GM12872 (cell line): ENCODE results near the gene ZNF792.

Source experiments
- TF ChIP-seq, protein P1 (sequence below): IDR thresholded peaks from 3 replicates; pipeline ENCODE4 v1.5.1; 2011; ENCODE audit warnings: low read depth, mild to moderate bottlenecking, low read length, moderate library complexity; ENCODE audit not compliant: insufficient read depth

The ZNF792 gene

DNA sequence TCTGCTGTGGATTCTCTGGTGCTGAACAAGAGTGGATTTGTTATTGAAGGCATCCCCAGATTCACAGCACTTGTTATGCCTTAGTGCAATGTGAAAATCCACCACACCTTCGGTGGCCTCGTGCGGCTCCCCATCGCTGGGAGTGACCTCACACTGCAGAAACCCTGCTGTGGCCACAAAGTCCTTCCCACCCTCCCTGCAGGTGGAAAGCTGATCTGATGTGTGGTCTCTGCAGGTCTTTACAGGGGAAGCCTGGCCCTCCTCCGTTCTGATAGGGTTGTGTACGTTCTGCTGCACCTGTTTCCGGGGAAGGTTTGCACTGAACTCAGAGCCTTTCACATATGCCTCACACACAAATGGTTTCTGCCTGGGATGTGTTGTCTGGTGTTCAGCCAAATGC lies 5.0 kb downstream of the ZNF792 start:
- TF ChIP-seq, protein P1, sequence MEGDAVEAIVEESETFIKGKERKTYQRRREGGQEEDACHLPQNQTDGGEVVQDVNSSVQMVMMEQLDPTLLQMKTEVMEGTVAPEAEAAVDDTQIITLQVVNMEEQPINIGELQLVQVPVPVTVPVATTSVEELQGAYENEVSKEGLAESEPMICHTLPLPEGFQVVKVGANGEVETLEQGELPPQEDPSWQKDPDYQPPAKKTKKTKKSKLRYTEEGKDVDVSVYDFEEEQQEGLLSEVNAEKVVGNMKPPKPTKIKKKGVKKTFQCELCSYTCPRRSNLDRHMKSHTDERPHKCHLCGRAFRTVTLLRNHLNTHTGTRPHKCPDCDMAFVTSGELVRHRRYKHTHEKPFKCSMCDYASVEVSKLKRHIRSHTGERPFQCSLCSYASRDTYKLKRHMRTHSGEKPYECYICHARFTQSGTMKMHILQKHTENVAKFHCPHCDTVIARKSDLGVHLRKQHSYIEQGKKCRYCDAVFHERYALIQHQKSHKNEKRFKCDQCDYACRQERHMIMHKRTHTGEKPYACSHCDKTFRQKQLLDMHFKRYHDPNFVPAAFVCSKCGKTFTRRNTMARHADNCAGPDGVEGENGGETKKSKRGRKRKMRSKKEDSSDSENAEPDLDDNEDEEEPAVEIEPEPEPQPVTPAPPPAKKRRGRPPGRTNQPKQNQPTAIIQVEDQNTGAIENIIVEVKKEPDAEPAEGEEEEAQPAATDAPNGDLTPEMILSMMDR, result no peak

DNA sequence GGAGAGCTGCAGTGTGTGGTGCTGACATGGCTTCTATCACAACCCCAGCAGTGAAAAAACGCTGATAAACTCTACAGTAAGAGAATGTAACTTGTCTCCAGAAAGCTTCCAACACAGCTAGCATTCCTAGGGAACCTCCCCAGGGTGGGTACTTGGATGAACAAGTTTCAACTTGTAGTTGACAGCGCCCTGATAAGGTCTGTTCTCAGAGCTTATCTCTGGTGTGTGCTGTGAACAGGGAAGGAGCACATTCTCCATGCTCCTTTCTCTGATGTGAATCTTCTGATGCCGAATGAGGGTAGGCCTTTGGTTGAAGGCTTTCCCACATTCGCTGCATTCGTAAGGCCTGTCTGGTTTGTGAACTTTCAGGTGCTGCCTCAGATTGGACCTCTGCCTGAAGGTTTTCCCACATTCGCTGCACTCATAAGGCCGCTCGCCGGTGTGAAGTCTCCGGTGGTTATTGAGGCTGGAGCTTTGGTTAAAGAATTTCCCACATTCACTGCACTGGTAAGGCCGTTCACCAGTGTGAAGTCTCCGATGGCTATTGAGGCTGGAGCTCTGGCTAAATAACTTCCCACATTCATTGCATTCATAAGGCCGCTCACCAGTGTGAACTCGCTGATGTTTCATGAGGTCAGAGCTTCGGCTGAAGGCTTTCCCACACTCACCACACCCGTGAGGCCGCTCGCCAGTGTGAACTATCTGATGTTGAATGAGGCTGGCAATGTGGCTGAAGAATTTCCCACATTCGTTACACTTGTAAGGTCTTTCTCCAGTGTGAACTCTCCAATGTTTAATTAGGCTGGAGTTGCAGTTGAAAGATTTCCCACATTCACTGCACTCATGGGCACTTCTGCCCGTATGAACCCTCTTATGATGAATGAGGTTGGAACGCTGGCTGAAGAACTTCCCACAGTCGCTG lies 5.9 kb downstream of the ZNF792 start:
- TF ChIP-seq, protein P1, result no peak

DNA sequence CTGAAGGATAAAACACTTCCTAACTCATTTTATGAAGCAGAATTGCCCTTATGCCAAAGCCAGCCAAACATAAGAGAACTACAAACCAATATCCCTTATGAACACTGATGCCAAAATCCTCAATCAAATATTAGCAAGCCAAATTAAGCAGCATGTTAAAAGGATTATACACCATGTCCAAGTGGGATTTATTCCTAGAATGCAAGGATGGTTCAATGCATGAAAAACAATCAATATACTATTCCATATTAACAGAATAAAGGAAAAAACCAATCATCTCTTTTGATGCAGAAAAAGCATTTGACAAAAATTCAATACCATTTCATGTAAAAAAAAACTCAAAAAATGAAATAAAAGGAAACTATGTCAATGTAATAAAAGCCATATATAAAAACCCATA lies 10.9 kb downstream of the ZNF792 start:
- TF ChIP-seq, protein P1, result no peak

DNA sequence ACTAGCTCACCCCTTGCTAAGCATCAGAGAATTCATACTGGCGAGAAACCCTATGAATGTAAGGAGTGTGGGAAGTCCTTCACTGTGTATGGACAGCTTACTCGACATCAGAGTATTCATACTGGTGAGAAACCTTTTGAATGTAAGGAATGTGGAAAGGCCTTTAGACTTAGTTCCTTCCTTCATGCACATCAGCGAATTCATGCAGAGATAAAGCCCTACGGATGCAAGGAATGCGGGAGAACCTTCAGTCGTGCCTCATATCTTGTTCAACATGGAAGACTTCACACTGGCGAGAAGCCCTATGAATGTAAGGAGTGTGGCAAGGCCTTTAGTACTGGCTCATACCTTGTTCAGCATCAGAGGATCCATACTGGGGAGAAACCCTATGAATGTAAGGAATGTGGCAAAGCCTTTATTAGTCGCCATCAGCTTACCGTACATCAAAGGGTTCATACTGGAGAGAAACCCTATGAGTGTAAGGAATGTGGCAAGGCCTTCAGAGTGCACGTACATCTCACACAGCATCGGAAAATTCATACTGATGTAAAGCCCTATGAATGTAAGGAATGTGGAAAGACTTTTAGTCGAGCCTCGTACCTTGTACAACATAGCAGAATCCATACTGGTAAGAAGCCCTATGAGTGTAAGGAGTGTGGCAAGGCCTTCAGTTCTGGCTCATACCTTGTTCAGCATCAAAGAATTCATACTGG lies 20.0 kb downstream of the ZNF792 start:
- TF ChIP-seq, protein P1, result no peak

DNA sequence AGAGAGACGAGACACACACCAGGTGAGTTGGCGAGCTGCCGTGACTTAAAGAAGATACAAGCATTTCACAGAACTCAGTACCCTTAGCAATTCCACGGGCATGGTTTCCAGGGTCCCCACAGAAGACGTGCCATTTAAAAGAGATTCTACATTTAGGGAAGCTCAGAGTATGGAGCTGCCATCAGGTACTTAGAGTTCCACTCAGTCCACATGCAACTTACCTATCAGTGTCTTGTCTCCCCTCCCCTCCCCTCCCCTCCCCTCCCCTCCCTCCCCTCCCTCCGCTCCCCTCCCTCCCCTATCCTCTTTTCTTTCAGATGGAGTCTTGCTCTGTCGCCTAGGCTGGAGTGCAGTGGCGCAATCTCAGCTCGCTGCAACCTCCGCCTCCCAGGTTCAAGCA lies 25.1 kb downstream of the ZNF792 start:
- TF ChIP-seq, protein P1, result no peak

DNA sequence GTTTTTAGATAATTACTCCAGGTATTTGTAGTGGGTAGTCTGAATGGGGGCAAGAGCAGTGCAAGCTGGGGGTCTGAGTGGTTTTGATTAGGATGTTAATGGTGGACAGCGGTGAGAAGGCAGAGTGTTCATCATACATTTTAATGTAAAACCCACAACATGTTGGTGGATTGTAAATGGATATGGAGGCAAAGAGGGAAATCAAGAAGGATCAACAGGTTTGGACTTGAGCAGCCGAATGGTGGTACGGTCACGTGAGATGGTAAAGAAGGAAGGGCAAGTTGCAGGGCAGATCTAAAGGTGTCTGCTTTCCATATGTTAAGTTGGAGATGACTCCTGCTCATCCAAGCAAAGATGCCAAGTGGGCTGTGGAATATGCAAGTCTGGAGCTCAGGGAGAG lies 27.8 kb downstream of the ZNF792 start:
- TF ChIP-seq, protein P1, result no peak

DNA sequence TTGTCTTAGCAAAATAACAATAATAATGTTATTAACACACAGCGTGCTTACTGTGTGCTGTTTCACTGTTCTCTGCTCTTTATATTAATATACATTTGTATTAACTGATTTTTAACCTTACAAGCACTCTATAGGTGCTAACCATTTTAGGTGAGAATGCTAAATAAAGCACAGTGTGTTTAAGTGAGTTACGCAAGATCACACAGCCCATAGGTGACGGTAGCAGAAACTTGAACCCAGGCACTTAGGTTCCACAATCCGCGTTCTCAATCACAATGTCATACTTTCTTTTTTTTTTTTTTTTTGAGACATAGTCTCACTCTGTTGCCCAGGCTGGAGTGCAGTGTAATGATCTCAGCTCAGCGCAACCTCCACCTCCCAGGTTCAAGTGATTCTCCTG lies 31.5 kb downstream of the ZNF792 start:
- TF ChIP-seq, protein P1, result no peak
